ENCODE data around the gene RBM47. TPM values are rescaled to one million over a fixed set of nuclear protein-coding genes. Genes with fewer than 3 reads are reported as not detected.

RBM47 gene
- total RNA-seq, 1 donor from 2014 or later = 108 TPM

DNA sequence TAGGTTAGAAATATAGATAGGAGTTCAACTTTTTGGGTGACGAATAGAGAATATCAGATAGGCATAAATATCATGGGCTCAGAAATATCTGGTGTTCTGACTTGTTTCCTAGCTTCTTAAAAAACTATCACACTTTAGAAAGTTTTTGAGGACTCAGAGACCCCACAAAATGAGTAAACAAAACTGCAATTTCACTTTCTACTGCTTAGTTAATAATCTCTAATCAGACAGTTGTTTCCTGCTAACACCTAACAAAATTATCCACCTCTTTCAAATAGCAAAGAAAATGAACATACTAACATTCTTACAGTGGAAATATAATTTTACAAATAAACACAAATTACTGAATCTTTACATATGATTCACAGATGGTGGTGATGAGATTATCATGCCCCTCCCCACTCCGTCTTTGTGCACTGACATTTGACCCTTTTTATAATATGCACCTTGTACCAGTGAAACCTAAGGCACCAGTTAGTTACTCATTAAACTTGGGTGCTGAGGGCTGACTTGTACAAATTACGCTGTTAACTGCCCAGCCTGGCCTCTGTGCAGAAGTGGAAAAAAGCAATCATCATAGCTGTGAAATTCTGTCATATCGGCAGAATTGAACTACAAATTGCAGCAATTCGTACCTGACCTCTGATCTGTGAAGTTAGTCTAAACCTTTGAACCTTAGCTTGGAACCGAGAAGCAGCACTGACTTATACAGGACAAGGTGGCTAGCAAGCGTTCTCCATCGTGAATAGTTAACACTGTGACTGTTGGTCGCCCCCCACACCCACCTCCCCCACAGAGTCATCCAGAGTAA lies 155.9 kb downstream of the RBM47 start:
- no peaks in the 10 kb centered on the region for H3K27me3 ChIP-seq (ENCODE audit: low read depth)
- ATAC-seq = peak in 1 of 2 donors; percentile 67
- TF ChIP-seq, protein P1, sequence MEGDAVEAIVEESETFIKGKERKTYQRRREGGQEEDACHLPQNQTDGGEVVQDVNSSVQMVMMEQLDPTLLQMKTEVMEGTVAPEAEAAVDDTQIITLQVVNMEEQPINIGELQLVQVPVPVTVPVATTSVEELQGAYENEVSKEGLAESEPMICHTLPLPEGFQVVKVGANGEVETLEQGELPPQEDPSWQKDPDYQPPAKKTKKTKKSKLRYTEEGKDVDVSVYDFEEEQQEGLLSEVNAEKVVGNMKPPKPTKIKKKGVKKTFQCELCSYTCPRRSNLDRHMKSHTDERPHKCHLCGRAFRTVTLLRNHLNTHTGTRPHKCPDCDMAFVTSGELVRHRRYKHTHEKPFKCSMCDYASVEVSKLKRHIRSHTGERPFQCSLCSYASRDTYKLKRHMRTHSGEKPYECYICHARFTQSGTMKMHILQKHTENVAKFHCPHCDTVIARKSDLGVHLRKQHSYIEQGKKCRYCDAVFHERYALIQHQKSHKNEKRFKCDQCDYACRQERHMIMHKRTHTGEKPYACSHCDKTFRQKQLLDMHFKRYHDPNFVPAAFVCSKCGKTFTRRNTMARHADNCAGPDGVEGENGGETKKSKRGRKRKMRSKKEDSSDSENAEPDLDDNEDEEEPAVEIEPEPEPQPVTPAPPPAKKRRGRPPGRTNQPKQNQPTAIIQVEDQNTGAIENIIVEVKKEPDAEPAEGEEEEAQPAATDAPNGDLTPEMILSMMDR (IDR thresholded peaks at IDR 0.05) = no peak
- no peak overlapping the region for H3K27ac ChIP-seq
- H3K4me3 ChIP-seq = no peak overlapping the region
- no peak for DNase-seq
- H3K36me3 ChIP-seq = no peaks in the 10 kb centered on the region
- intact Hi-C loops (cut with DNase I) = no loop called here
- no peaks in the 10 kb centered on the region for H3K9me3 ChIP-seq
- peaks cover 22% of the 10 kb centered on the region for H3K4me1 ChIP-seq

DNA sequence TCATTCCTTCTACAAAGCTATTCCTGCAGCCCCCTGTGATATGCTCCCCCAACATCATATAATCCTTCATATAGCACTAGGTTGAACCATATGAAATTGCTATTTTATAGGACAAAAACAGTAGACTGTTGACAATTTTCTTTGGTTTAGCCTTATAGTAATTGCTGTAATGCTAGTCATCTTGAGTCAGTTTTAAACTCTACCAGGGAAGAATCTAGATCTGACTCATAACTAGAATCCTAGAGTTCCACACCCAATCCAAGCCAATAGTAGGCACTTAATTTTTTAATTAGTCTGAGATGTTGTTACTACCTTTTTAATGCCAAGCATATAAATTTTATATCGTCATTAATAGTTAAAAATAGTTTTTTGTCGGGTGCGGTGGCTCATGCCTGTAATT lies 157.7 kb downstream of the RBM47 start:
- H3K27me3 ChIP-seq (ENCODE audit: low read depth) = no peaks in the 10 kb centered on the region
- no peak for DNase-seq
- no peak for ATAC-seq
- TF ChIP-seq, protein P1 (IDR thresholded peaks at IDR 0.05) = no peak
- peaks cover 22% of the 10 kb centered on the region for H3K4me1 ChIP-seq
- intact Hi-C loops (cut with DNase I) = no loop called here
- H3K9me3 ChIP-seq = no peaks in the 10 kb centered on the region
- H3K36me3 ChIP-seq = no peaks in the 10 kb centered on the region
- no peak overlapping the region for H3K27ac ChIP-seq
- no peak overlapping the region for H3K4me3 ChIP-seq

DNA sequence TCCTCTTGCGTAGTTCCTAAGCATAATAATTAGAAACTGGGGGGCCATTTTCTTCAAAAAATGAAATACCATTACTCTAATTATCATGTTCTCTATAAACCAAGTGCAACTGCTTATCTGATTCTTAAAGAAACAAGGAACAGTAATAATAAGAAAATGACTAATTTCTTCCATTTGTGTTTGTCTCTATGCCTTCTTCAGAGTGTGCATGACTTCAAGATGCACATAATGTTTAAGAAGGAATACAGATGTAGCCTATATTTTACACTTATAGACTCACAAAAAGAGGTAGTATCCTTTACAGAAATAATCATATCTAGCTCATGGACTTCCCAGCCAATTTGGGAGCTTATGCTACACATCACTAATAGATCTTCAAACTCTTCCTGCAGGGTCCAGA lies 162.9 kb downstream of the RBM47 start:
- DNase-seq (no peak), ATAC-seq (no peak)
- TF ChIP-seq, protein P1 (IDR thresholded peaks at IDR 0.05) = no peak
- Histone ChIP-seq H3K27me3 (ENCODE audit: low read depth) (no peaks in the 10 kb centered on the region), H3K36me3 (peaks cover 11% of the 10 kb centered on the region), H3K27ac (no peak overlapping the region), H3K4me1 (peaks cover 11% of the 10 kb centered on the region), H3K4me3 (no peak overlapping the region), H3K9me3 (no peaks in the 10 kb centered on the region)
- intact Hi-C loops (cut with DNase I) = no loop called here

DNA sequence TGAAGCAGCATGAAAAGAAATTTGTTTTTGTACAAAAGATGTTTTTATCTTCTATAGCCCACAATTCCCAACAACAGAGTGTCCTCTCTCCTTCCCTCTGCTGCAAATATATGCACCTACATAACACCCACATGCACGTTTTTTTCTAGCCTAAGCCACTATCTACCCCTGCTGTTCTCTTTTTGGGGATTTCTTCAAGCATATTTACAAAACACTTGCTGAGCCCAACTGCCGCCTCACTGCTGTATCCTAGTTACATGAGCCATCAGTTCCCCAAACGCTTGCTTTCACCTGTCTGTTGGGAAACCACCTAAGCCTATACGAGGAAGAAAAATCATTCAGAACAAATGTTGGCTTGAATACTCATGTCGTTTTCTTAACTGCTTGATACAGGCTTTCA lies 167.3 kb downstream of the RBM47 start:
- intact Hi-C loops (cut with DNase I) = no loop called here
- no peak overlapping the region for H3K27ac ChIP-seq
- no peak overlapping the region for H3K4me3 ChIP-seq
- TF ChIP-seq, protein P1 (IDR thresholded peaks at IDR 0.05) = no peak
- peak; percentile 41 to 70 for ATAC-seq
- H3K9me3 ChIP-seq = no peaks in the 10 kb centered on the region
- H3K27me3 ChIP-seq (ENCODE audit: low read depth) = no peaks in the 10 kb centered on the region
- DNase-seq = no peak
- peaks cover 11% of the 10 kb centered on the region for H3K36me3 ChIP-seq
- H3K4me1 ChIP-seq = peaks cover 29% of the 10 kb centered on the region

DNA sequence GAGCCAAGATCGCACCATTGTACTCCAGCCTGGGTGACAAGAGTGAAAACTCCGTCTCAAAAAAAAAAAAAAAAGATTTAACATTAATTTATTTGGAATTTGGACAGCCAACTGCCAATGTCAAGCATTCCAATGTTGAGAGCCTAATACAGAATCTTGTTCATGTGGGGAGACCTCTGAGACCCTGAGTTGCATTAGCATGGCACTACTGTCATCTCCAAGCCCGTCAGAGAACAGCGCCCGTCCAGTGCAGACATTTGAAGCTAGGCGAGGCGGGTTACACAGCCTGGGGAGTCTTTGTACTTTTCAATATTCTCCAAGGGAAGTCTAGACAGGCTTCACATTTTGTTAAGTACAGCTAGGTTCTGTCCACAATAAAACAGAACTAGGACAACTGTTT lies 167.8 kb downstream of the RBM47 start:
- ATAC-seq (no peak), DNase-seq (no peak)
- intact Hi-C loops (cut with DNase I) = no loop called here
- Histone ChIP-seq H3K9me3 (no peaks in the 10 kb centered on the region), H3K36me3 (peaks cover 11% of the 10 kb centered on the region), H3K4me1 (peaks cover 29% of the 10 kb centered on the region), H3K27ac (no peak overlapping the region), H3K27me3 (ENCODE audit: low read depth) (no peaks in the 10 kb centered on the region), H3K4me3 (no peak overlapping the region)
- TF ChIP-seq, protein P1 (IDR thresholded peaks at IDR 0.05) = no peak

Data from lower lobe of right lung (tissue), 2 donors.